Measurements from ENCODE around the gene RPUSD1. TPM values are rescaled to one million over a fixed set of nuclear protein-coding genes. Genes with fewer than 3 reads are reported as not detected.

RPUSD1 gene
- total RNA-seq, 1 experiment from 2014 or later, result 45.1 TPM

- TF ChIP-seq NFYB (CRISPR knock-in tag; conservative IDR thresholded peaks at IDR 0.05; ENCODE audit: low read depth) (no peak), CBFB (CRISPR knock-in tag; IDR thresholded peaks at IDR 0.05; ENCODE audit: low read depth) (no peak), MLX (CRISPR knock-in tag; IDR thresholded peaks at IDR 0.05) (no peak), HMGA2 (CRISPR knock-in tag; IDR thresholded peaks at IDR 0.05) (no peak), FOXJ3 (CRISPR knock-in tag; IDR thresholded peaks at IDR 0.05; ENCODE audit: borderline replicate concordance) (no peak), ZNF317 (CRISPR knock-in tag; IDR thresholded peaks at IDR 0.05; ENCODE audit: borderline replicate concordance, low read depth) (no peak), ZSCAN18 (CRISPR knock-in tag; IDR thresholded peaks at IDR 0.05) (no peak), ZNF121 (CRISPR knock-in tag; IDR thresholded peaks at IDR 0.05) (no peak)
Measured at GRCh38 chr16:775236-775796, 12.9 kb downstream of the RPUSD1 start (continued).

GRCh38 chr16:774086-775001 lies 13.8 kb downstream of the RPUSD1 start:
- Mint-ChIP-seq H3K36me3 (no peaks in the 10 kb centered on the region), H3K4me1 (no peaks in the 10 kb centered on the region), H3K27ac (no peak overlapping the region), H3K27me3 (ENCODE audit: low read depth) (no peaks in the 10 kb centered on the region), H3K4me3 (no peak overlapping the region), H3K9me3 (no peaks in the 10 kb centered on the region)
- TF ChIP-seq FOXJ3 (CRISPR knock-in tag; IDR thresholded peaks at IDR 0.05; ENCODE audit: borderline replicate concordance) (no peak), CREM (CRISPR knock-in tag; IDR thresholded peaks at IDR 0.05) (no peak), ZNF317 (CRISPR knock-in tag; IDR thresholded peaks at IDR 0.05; ENCODE audit: borderline replicate concordance, low read depth) (no peak), ELF4 (CRISPR knock-in tag; IDR thresholded peaks at IDR 0.05; ENCODE audit: low read depth) (no peak), IRF1 (CRISPR knock-in tag; IDR thresholded peaks at IDR 0.05) (no peak), NFE2L1 (CRISPR knock-in tag; IDR thresholded peaks at IDR 0.05) (no peak), ZNF512 (CRISPR knock-in tag; IDR thresholded peaks at IDR 0.05; ENCODE audit: borderline replicate concordance) (no peak), GTF2I (CRISPR knock-in tag; conservative IDR thresholded peaks at IDR 0.05) (no peak), ZNF671 (CRISPR knock-in tag; IDR thresholded peaks at IDR 0.05) (no peak), SP1 (CRISPR knock-in tag; conservative IDR thresholded peaks at IDR 0.05) (no peak)
- ATAC-seq (no peak), DNase-seq (ENCODE audit: low spot score) (no peak)
- POLR2A ChIA-PET, result no interaction called here
- CTCF ChIA-PET, result interaction anchor here (2.2 to 3.6 kb wide), 2 partner anchors 11 to 33 kb away, joined by 5 to 9 read pairs; partner anchors contain the start of gene CIAO3

- no peaks in the 10 kb centered on the region for H3K9me3 Mint-ChIP-seq
- DNase-seq (ENCODE audit: low spot score) (no peak), ATAC-seq (no peak)
- H3K36me3 Mint-ChIP-seq, result no peaks in the 10 kb centered on the region
- H3K27ac Mint-ChIP-seq, result no peak overlapping the region
- H3K4me3 Mint-ChIP-seq, result no peak overlapping the region
- CTCF ChIA-PET, result interaction anchor here (1.6 to 3.6 kb wide), 2 partner anchors 13 to 32 kb away, joined by 7 to 9 read pairs; partner anchors contain the start of gene CIAO3
- H3K4me1 Mint-ChIP-seq, result no peaks in the 10 kb centered on the region
- TF ChIP-seq MLX (CRISPR knock-in tag; IDR thresholded peaks at IDR 0.05) (no peak), CTCF (IDR thresholded peaks at IDR 0.05) (no peak), GRHL2 (CRISPR knock-in tag; IDR thresholded peaks at IDR 0.05; ENCODE audit: insufficient replicate concordance, severe bottlenecking) (no peak), ZNF416 (CRISPR knock-in tag; IDR thresholded peaks at IDR 0.05) (no peak), SMAD4 (CRISPR knock-in tag; IDR thresholded peaks at IDR 0.05) (no peak), FOXP4 (CRISPR knock-in tag; IDR thresholded peaks at IDR 0.05) (no peak), KAT7 (CRISPR knock-in tag; IDR thresholded peaks at IDR 0.05; ENCODE audit: borderline replicate concordance) (no peak)
- POLR2A ChIA-PET, result no interaction called here
- H3K27me3 Mint-ChIP-seq (ENCODE audit: low read depth), result no peaks in the 10 kb centered on the region
Measured at GRCh38 chr16:772959-773358, 15.2 kb downstream of the RPUSD1 start.
